ENCODE measurements around the gene FLAD1. TPM values are rescaled to one million over a fixed set of nuclear protein-coding genes. Genes with fewer than 3 reads are reported as not detected.
A peak's percentile ranks its signal among the peaks of the same experiment; 100 is the strongest.

The FLAD1 gene
- total RNA-seq, 2 experiments from 2014 or later = 39.8 to 45.2 TPM

GRCh38 chr1:155007251-155007828 lies 24.2 kb downstream of the FLAD1 start:
- ChIA-PET CTCF (interaction anchor here (0.9 to 3.1 kb wide), 6 partner anchors 8 to 78 kb away, joined by 3 to 38 read pairs (median 4); no protein-coding TSS in a partner anchor), POLR2A (interaction anchor here (0.9 to 1.8 kb wide), 3 partner anchors 9 to 25 kb away, joined by 3 to 4 read pairs (median 4); partner anchors contain the start of gene FLAD1)
- peaks cover 78% of the 10 kb centered on the region for H3K4me1 Mint-ChIP-seq (ENCODE audit: low read depth)
- no peaks in the 10 kb centered on the region for H3K9me3 Mint-ChIP-seq (ENCODE audit: insufficient read depth)
- peak; percentile 2 for ATAC-seq
- no peak overlapping the region for H3K4me3 Mint-ChIP-seq
- H3K27ac Mint-ChIP-seq = peak overlapping the region; percentile 95
- DNase-seq = no peak
- no peaks in the 10 kb centered on the region for H3K27me3 Mint-ChIP-seq (ENCODE audit: low read depth)
- H3K36me3 Mint-ChIP-seq (ENCODE audit: low read depth) = peaks cover 9% of the 10 kb centered on the region

GRCh38 chr1:155008015-155008941 lies 25.1 kb downstream of the FLAD1 start:
- Mint-ChIP-seq H3K4me1 (ENCODE audit: low read depth) (peaks cover 88% of the 10 kb centered on the region), H3K4me3 (no peak overlapping the region), H3K27ac (no peak overlapping the region), H3K27me3 (ENCODE audit: low read depth) (no peaks in the 10 kb centered on the region), H3K9me3 (ENCODE audit: insufficient read depth) (no peaks in the 10 kb centered on the region), H3K36me3 (ENCODE audit: low read depth) (peaks cover 9% of the 10 kb centered on the region)
- no peak for DNase-seq
- POLR2A ChIA-PET = interaction anchor here (0.7 kb wide), 1 partner anchor 36 kb away, joined by 3 read pairs; no protein-coding TSS in a partner anchor
- no peak for ATAC-seq
- CTCF ChIA-PET = interaction anchor here (1.5 to 3.1 kb wide), 2 partner anchors 9 kb away, joined by 5 to 38 read pairs; no protein-coding TSS in a partner anchor

- ChIA-PET POLR2A (no interaction called here), CTCF (no interaction called here)
- Mint-ChIP-seq H3K27ac (peak overlapping the region; percentile 70), H3K27me3 (ENCODE audit: low read depth) (no peaks in the 10 kb centered on the region), H3K36me3 (ENCODE audit: low read depth) (peaks cover 15% of the 10 kb centered on the region), H3K4me3 (no peak overlapping the region), H3K4me1 (ENCODE audit: low read depth) (peaks cover 90% of the 10 kb centered on the region), H3K9me3 (ENCODE audit: insufficient read depth) (no peaks in the 10 kb centered on the region)
- DNase-seq = no peak
- no peak for ATAC-seq
Observed at GRCh38 chr1:155009221-155009711, 26.1 kb downstream of the FLAD1 start.

GRCh38 chr1:155009742-155010141 lies 26.6 kb downstream of the FLAD1 start:
- no peak for DNase-seq
- ChIA-PET CTCF (interaction anchor here (1.0 to 2.1 kb wide), 6 partner anchors 10 to 75 kb away, joined by 3 to 6 read pairs (median 4); partner anchors contain the start of gene ADAM15), POLR2A (interaction anchor here (1.5 kb wide), 1 partner anchor 35 kb away, joined by 6 read pairs; the partner anchor contains the start of gene CKS1B)
- no peak for ATAC-seq
- H3K9me3 Mint-ChIP-seq (ENCODE audit: insufficient read depth) = no peaks in the 10 kb centered on the region
- H3K4me1 Mint-ChIP-seq (ENCODE audit: low read depth) = peaks cover 89% of the 10 kb centered on the region
- peak overlapping the region; percentile 57 for H3K4me3 Mint-ChIP-seq
- peak overlapping the region; percentile 70 for H3K27ac Mint-ChIP-seq
- H3K27me3 Mint-ChIP-seq (ENCODE audit: low read depth) = no peaks in the 10 kb centered on the region
- H3K36me3 Mint-ChIP-seq (ENCODE audit: low read depth) = peaks cover 13% of the 10 kb centered on the region

GRCh38 chr1:155010211-155010918 lies 27.2 kb downstream of the FLAD1 start:
- Mint-ChIP-seq H3K4me3 (peak overlapping the region; percentile 57), H3K27ac (peak overlapping the region; percentile 70), H3K27me3 (ENCODE audit: low read depth) (no peaks in the 10 kb centered on the region), H3K36me3 (ENCODE audit: low read depth) (peaks cover 13% of the 10 kb centered on the region), H3K4me1 (ENCODE audit: low read depth) (peaks cover 85% of the 10 kb centered on the region), H3K9me3 (ENCODE audit: insufficient read depth) (no peaks in the 10 kb centered on the region)
- ATAC-seq (no peak), DNase-seq (peak; percentile 45)
- POLR2A ChIA-PET = interaction anchor here (1.1 to 1.5 kb wide), 2 partner anchors 9 to 36 kb away, joined by 4 to 6 read pairs; partner anchors contain the start of gene CKS1B
- CTCF ChIA-PET = interaction anchor here (0.7 to 2.1 kb wide), 8 partner anchors 9 to 75 kb away, joined by 3 to 6 read pairs (median 4); partner anchors contain the start of genes ADAM15 and LENEP

- POLR2A ChIA-PET = interaction anchor here (1.1 to 1.5 kb wide), 2 partner anchors 10 to 36 kb away, joined by 4 to 6 read pairs; partner anchors contain the start of gene CKS1B
- CTCF ChIA-PET = interaction anchor here (1.0 to 2.1 kb wide), 6 partner anchors 9 to 50 kb away, joined by 3 to 6 read pairs (median 4); partner anchors contain the start of genes ADAM15 and LENEP
- ATAC-seq (no peak), DNase-seq (no peak)
- Mint-ChIP-seq H3K4me3 (no peak overlapping the region), H3K27ac (peak overlapping the region; percentile 71), H3K27me3 (ENCODE audit: low read depth) (no peaks in the 10 kb centered on the region), H3K9me3 (ENCODE audit: insufficient read depth) (no peaks in the 10 kb centered on the region), H3K4me1 (ENCODE audit: low read depth) (peaks cover 85% of the 10 kb centered on the region), H3K36me3 (ENCODE audit: low read depth) (peaks cover 19% of the 10 kb centered on the region)
Observed at GRCh38 chr1:155011004-155011416, 27.9 kb downstream of the FLAD1 start.

GRCh38 chr1:155011437-155012025 lies 28.4 kb downstream of the FLAD1 start:
- peak overlapping the region; percentile 71 for H3K27ac Mint-ChIP-seq
- no peak overlapping the region for H3K4me3 Mint-ChIP-seq
- DNase-seq (no peak), ATAC-seq (no peak)
- H3K36me3 Mint-ChIP-seq (ENCODE audit: low read depth) = peaks cover 20% of the 10 kb centered on the region
- CTCF ChIA-PET = interaction anchor here (1.2 to 2.3 kb wide), 4 partner anchors 8 to 34 kb away, joined by 5 to 13 read pairs (median 7); no protein-coding TSS in a partner anchor
- no peaks in the 10 kb centered on the region for H3K9me3 Mint-ChIP-seq (ENCODE audit: insufficient read depth)
- peaks cover 85% of the 10 kb centered on the region for H3K4me1 Mint-ChIP-seq (ENCODE audit: low read depth)
- POLR2A ChIA-PET = interaction anchor here (1.5 kb wide), 1 partner anchor 37 kb away, joined by 6 read pairs; the partner anchor contains the start of gene CKS1B
- no peaks in the 10 kb centered on the region for H3K27me3 Mint-ChIP-seq (ENCODE audit: low read depth)

- ATAC-seq = no peak
- Mint-ChIP-seq H3K4me3 (no peak overlapping the region), H3K27me3 (ENCODE audit: low read depth) (no peaks in the 10 kb centered on the region), H3K36me3 (ENCODE audit: low read depth) (peaks cover 21% of the 10 kb centered on the region), H3K9me3 (ENCODE audit: insufficient read depth) (no peaks in the 10 kb centered on the region), H3K4me1 (ENCODE audit: low read depth) (peaks cover 85% of the 10 kb centered on the region), H3K27ac (peak overlapping the region; percentile 34)
- ChIA-PET POLR2A (no interaction called here), CTCF (interaction anchor here (1.2 to 7.5 kb wide), 7 partner anchors 8 to 75 kb away, joined by 3 to 57 read pairs (median 6); partner anchors contain the start of genes ADAM15 and PMVK)
- DNase-seq = no peak
Observed at GRCh38 chr1:155012026-155012546, 28.9 kb downstream of the FLAD1 start.

- Mint-ChIP-seq H3K27me3 (ENCODE audit: low read depth) (no peaks in the 10 kb centered on the region), H3K9me3 (ENCODE audit: insufficient read depth) (no peaks in the 10 kb centered on the region), H3K36me3 (ENCODE audit: low read depth) (peaks cover 21% of the 10 kb centered on the region), H3K27ac (peak overlapping the region; percentile 48), H3K4me1 (ENCODE audit: low read depth) (peaks cover 84% of the 10 kb centered on the region), H3K4me3 (no peak overlapping the region)
- DNase-seq (no peak), ATAC-seq (no peak)
- ChIA-PET CTCF (interaction anchor here (0.7 to 7.5 kb wide), 8 partner anchors 9 to 79 kb away, joined by 3 to 57 read pairs (median 4); partner anchors contain the start of genes ADAM15 and PMVK), POLR2A (no interaction called here)
Observed at GRCh38 chr1:155012776-155013602, 29.8 kb downstream of the FLAD1 start.

GRCh38 chr1:155013632-155014031 lies 30.5 kb downstream of the FLAD1 start:
- Mint-ChIP-seq H3K36me3 (ENCODE audit: low read depth) (peaks cover 21% of the 10 kb centered on the region), H3K27me3 (ENCODE audit: low read depth) (no peaks in the 10 kb centered on the region), H3K4me1 (ENCODE audit: low read depth) (peaks cover 82% of the 10 kb centered on the region), H3K27ac (peak overlapping the region; percentile 48), H3K4me3 (no peak overlapping the region), H3K9me3 (ENCODE audit: insufficient read depth) (no peaks in the 10 kb centered on the region)
- CTCF ChIA-PET = interaction anchor here (0.7 to 7.5 kb wide), 7 partner anchors 9 to 78 kb away, joined by 3 to 57 read pairs (median 4); partner anchors contain the start of genes ADAM15 and PMVK
- DNase-seq (no peak), ATAC-seq (no peak)
- POLR2A ChIA-PET = no interaction called here
